Bronchial epithelial cell (primary cell): ENCODE data around the gene GIPC3. TPM values are rescaled to one million over a fixed set of nuclear protein-coding genes. Genes with fewer than 3 reads are reported as not detected.

Experiments
- DNase-seq: peaks from one replicate; pipeline ENCODE4 v3.0.0-alpha.2; 2010; ENCODE audit warnings: low read depth
- FAIRE-seq: peaks from 2 replicates; lab custom pipeline; 2011; peaks lifted over from hg19 to GRCh38; lab: Jason Lieb, UNC
- H3K27me3 ChIP-seq: 2 replicates; pipeline ENCODE4 v1.5.1; 2011; ENCODE audit warnings: low read length; ENCODE audit not compliant: control insufficient read depth, insufficient read depth
- H3K36me3 ChIP-seq: 2 replicates; pipeline ENCODE4 v1.5.1; 2011; ENCODE audit warnings: low read length; ENCODE audit not compliant: control insufficient read depth, insufficient read depth
- H3K4me3 ChIP-seq: 2 replicates; pipeline ENCODE4 v1.5.1; 2011; ENCODE audit warnings: mild to moderate bottlenecking, low read depth, low read length, control low read depth
- total RNA-seq: library from RNA; depleted of rRNA; stranded (reverse); fragments of >200 nt; gene quantifications from 2 replicates; pipeline ENCODE4 v1.2.1, GENCODE V29; 2014
- TF ChIP-seq, protein P1 (sequence below): IDR thresholded peaks from 2 replicates; pipeline ENCODE4 v1.5.1; 2011; ENCODE audit warnings: mild to moderate bottlenecking, moderate library complexity, low read length, control low read depth, inconsistent platforms; ENCODE audit not compliant: insufficient read depth, severe bottlenecking

The GIPC3 gene
- total RNA-seq, 1 donor from 2014 or later: not detected

DNA sequence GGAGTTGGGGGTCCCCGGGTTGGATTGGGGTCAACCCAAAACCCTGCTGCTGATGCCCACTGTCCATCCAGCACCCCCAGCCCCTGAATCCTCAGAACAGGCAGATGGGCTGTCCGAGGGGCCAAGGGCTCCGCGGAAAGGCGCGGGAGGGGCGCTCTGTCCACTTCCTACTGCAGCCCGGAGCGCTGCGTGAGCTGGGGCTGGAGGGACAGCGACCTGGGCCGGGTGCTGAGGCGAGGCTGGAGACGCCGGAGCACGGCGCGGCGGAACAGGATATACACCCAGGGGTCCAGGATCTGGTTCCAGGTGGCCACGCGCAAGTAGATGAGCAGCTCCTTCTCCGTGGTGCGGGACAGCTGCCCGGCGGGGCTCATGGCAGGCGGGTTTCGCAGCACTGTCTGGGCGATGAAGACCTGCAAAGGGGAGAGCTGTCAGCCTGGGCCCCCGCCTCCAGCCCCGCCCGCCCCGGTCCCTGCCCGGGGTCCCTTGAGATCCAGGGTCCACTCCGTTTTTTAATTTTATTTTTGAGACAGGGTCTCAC is 10.3 kb downstream of the GIPC3 start:
- FAIRE-seq: no peak
- Histone ChIP-seq H3K27me3 (peaks cover 1% of the 10 kb centered on the region), H3K36me3 (no peaks in the 10 kb centered on the region), H3K4me3 (no peak overlapping the region)
- DNase-seq: no peak
- TF ChIP-seq, protein P1, sequence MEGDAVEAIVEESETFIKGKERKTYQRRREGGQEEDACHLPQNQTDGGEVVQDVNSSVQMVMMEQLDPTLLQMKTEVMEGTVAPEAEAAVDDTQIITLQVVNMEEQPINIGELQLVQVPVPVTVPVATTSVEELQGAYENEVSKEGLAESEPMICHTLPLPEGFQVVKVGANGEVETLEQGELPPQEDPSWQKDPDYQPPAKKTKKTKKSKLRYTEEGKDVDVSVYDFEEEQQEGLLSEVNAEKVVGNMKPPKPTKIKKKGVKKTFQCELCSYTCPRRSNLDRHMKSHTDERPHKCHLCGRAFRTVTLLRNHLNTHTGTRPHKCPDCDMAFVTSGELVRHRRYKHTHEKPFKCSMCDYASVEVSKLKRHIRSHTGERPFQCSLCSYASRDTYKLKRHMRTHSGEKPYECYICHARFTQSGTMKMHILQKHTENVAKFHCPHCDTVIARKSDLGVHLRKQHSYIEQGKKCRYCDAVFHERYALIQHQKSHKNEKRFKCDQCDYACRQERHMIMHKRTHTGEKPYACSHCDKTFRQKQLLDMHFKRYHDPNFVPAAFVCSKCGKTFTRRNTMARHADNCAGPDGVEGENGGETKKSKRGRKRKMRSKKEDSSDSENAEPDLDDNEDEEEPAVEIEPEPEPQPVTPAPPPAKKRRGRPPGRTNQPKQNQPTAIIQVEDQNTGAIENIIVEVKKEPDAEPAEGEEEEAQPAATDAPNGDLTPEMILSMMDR: no peak

DNA sequence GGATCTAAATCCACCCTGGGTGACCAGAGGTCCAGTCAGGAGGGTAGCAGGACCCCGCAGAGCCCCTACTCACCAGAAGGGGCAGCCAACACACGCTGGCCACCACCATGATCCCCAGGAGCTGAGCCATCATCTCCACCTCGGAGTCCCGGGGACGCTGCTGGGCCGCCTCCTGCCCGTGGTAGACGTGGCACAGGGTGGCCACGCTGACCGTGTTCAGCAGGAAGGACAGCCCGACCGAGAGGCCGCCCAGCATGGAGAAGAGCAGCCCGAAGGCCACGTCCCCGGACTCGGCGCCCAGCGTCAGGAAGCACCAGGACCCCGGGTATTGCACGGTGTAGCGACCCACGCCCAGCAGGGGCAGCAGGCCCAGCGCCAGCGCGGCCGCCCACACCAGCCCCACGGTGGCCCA is 14.5 kb downstream of the GIPC3 start:
- TF ChIP-seq, protein P1: no peak
- FAIRE-seq: no peak
- Histone ChIP-seq H3K4me3 (no peak overlapping the region), H3K36me3 (no peaks in the 10 kb centered on the region), H3K27me3 (no peaks in the 10 kb centered on the region)
- DNase-seq: no peak

DNA sequence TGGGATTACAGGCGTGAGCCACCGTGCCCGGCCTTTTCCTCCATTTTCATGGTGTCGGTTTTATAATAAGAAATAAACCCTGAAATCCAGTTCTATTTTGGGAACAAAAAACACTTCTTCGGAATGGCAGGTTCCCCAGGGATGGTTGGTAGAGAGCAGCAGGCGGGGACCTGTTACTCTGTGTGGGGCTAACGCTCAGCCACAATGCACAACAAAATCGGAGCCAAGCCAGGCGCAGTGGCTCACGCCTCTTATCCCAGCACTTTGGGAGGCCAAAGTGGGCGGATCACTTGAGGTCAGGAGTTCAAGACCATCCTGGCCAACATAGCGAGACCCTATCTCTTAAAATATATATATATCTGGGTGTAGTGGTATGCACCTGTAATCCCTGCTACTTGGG is 15.7 kb downstream of the GIPC3 start:
- no peak overlapping the region for H3K4me3 ChIP-seq
- FAIRE-seq (no peak), DNase-seq (no peak)
- TF ChIP-seq, protein P1: no peak
- H3K27me3 ChIP-seq: no peaks in the 10 kb centered on the region
- no peaks in the 10 kb centered on the region for H3K36me3 ChIP-seq

DNA sequence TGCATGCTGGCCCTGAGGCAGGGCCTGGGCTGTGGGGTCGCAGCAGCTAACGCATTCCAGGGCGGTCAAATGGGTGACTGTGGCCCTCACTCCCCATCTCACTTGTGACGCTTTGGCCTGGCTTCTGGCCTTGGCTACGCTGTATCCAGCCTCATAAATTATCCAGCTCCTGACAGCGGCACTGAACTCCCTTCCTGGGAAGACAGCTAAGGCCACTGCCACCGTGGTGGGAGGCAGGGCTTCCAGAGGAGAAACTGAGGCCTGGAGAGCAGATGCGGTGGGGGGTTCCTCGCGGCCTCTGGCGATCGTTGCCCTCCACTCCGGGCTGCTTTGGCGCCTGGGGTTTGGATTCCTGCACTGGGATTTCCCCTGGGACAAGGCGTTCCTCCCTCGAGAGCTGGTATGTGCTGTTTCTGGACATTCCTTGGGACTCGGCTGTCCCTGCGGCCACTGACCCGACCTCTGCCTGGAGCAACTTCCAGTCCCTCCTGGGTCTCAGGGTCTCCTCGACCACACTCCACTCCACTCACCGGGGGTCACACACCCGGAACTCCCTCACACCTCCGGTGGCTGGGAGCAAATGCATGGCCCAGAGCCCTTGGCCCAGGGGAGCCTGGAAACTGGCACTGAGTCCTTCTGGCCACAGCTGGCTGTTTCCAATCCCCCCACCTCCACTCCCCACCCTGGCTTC is 18.0 kb downstream of the GIPC3 start:
- Histone ChIP-seq H3K36me3 (no peaks in the 10 kb centered on the region), H3K27me3 (no peaks in the 10 kb centered on the region), H3K4me3 (no peak overlapping the region)
- DNase-seq (no peak), FAIRE-seq (no peak)
- TF ChIP-seq, protein P1: no peak

DNA sequence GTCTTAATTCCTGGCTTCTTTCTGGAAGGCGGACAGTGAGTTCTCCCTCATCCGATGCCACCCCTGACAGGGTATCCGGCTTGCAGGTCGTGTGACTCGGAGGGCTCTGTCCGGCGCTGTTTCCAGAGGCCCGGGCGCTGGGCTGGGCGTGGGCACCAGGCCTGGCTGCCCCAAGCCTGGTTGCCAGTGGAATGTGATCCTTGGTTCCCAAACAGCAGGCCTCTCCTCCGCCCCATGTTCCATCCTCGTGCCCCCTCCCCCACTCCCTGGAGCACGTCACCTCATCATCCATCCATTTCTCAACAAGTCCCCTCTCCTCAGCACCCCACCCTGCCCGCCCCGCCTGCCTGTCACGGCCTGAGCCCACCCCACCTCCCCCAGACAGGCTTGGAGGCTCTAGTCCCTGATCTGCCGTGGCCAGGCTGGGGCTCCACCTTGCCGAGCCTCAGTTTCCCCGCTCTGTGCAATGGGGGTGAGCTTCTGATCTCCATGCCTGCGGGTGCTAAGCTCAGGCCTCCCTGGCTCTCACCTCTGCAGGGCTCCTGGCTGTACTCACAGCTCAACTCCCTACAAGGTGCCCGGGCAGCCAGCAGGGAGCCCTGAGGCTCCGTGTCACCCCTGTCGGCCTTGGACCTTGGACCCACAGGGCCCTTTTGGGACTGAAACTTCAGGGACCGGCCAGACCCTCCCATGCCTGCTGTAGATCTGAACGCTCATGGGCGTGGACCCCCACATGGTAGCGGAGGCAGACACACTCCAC is 19.1 kb downstream of the GIPC3 start:
- DNase-seq (no peak), FAIRE-seq (no peak)
- Histone ChIP-seq H3K4me3 (no peak overlapping the region), H3K27me3 (no peaks in the 10 kb centered on the region), H3K36me3 (no peaks in the 10 kb centered on the region)
- TF ChIP-seq, protein P1: no peak
